HG02642 (cell line): ENCODE results near the gene NBAS.
"Not testable (repeated sequence)": the region's sequence is repeated elsewhere in the genome, so short reads cannot be mapped to it uniquely, and the experiment has no call there.

ENCODE experiments used
- ATAC-seq: cut with Tn5 transposase; IDR thresholded peaks from one replicate; pipeline ENCODE4 v1.9.1; 2021; ENCODE audit warnings: mild to moderate bottlenecking; ENCODE audit not compliant: unreplicated experiment, poor library complexity

NBAS gene

DNA sequence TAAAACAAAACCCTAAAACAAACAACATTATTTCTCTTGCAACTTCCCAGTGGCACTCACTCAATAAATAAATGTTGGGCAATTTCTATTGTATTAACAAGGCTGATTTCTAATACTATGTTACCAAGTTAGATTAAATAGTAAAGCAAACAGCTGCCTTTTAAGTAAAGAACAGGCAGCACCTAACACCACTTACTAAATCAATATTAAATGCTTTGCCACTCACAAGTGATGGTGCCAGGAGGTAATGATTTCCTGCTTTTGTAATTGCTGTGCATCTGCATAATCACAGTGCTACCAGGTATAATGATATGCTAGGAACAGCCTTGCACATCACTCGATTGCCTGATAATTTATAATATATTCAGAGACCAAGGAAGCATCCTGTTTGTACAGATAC lies 276.5 kb downstream of the NBAS start:
- no peak for ATAC-seq

DNA sequence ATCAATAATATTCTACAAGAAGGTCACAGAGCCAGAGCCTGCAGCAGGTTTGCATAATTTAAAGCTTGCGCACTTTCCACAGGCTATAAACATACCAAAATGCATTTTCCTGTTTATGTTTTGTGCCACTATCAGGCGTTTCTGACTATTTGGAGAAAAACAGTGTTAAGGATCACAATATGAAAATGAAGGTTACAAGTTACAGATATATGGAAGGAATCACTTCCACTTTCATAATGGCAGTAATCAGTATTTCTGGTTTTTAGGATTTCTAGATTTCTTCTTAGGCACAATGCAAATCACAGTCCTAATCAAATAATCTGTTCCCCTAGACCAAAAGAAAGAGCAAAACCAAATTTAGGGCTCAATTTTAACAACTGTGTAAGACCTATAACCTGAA lies 279.5 kb downstream of the NBAS start:
- ATAC-seq, result no peak

DNA sequence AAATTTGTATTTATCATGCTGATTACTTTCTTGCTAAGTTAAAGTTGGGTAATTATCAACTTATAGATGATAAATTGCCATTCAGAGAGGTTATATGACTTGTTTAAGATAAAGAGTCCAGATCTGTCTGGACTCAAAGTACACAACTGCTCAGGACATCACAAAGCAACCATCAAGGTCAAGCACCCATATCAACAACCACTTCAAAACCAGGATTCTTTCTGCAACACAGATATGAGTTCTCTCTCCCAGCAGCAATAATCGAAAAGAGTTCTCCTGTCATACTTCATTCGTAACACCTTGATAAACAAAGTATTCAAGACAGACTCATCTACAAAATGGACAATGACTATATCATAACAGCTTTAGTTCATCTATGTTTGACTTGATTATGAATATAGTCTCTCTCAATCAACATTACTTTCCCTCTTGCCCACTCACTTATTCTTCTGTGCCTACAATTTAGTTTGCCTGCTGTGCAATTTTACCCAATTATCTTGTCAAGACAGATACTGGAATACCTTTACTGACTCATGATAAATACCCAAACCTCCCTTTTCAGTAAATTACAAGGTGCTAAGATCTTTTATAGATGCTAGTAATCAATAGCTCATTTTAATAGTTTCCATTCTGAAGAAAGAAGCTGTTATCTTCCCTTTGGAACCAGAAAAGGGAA lies 281.8 kb downstream of the NBAS start:
- no peak for ATAC-seq

DNA sequence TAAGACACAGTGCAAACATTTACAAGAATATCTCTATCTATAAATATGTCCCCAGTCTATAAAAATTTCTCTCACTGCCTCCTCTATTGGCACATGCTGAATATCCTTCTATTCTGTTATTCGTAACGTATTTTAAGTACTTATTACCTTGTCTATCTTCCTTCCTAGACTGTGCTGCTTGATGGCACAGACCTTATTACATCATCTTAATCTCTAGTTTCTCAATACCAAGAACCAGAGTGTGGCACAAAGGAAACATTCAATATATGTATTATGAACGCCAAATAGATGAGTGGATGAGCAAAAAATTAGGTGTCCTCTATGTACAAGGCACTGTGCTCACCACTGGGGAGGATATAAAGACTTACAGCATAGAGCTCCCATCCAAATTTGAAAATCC lies 282.8 kb downstream of the NBAS start:
- ATAC-seq, result no peak

DNA sequence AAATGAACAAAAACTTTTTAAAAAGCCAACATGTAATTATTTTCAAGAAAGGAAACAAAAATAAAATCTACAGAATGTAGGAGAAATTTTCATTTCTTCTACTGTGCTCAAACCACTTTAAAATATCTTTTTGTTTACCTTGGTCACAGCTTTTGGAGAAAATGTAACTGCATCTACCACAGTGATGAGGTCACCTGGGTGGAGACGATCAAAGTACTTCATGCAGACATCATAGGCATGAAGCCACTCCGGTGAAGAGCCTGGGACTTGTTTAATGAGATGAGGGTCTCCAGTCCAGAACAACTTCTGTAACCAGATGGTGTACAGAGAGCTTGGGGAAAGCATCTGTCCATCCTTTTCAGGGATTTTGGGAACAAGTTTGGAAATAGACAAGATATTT lies 285.8 kb downstream of the NBAS start:
- ATAC-seq, result no peak

DNA sequence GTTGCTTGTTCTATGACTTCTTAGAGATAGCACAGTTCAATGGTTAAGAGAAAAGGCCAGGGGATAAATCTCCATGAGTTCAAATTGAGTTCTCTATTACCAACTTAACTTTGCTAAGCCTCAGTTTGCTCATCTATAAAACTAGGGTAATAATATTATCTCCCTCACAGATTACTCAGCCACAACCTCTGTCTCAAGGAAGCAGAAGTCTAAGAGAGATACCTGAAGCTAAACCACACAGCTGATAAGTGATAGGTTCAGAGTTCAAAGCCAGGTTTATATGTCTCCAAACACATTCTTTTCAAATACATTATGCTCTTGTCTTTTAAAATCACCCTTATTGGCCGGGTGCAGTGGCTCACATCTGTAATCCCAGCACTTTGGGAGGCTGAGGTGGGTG lies 287.7 kb downstream of the NBAS start:
- ATAC-seq, result no peak

DNA sequence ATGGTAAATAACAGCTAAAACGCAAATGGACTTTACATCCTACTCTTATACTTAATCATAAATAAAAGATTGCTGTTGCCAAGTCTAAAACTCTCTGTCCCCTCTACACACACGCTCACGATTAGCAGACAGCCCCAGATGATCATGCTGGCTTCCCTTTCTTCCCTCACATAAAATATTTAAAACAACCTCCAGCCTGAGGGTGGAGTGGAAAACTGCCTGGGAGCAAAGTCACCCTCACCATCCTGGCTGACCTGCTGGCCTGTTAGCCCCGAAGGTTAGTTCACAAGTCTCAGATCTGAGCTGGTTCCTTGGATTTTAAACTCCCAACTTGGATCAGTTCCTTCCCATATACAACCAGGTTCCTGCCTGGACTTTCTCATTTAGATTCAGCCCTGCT lies 288.2 kb downstream of the NBAS start:
- no peak for ATAC-seq

DNA sequence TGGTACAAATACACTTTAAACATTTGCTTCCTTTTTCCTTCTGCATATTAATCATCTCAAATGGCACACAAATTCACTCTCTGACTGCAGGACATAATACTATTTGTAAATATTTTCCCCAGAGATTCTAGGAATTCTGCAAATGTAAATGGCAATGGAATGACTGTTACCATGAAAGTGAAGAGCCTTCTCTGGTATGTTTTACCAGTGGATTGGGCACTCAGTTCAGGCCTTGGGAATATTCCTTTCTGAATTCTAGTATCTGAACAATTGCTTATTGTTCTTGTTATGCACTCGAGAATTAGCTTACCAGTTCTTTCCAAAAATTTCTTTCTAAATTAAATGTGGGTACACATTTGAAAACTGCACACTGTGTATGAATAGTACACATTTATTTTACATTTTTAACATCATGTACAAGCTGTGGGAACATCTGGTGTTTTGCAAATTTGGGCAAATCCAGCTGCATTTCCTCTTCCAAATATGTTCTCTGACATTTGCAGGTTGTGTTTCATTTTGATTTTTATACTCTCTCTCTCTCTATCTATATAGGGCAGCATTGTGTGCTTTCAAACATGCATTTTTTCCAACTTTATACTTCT lies 289.1 kb downstream of the NBAS start:
- ATAC-seq, result no peak

DNA sequence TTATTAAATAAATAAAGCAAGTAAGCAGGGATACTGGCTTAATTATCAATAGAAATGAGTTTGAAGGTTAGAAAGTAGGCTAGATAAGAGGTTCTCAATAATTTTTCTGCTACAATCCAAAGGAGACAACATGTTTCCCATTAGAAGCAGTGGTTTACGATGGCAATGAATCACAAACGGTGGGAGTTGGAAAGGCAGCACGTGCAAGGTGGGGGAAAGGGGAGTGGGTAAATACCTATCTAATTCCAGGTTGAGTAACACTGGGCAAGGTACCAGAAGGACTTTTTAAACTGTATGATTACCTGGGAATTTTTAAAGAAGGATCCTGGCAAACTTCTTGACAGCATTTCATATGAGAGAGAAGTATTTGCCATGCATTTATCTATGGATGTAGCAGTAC lies 289.9 kb downstream of the NBAS start:
- ATAC-seq, result no peak

DNA sequence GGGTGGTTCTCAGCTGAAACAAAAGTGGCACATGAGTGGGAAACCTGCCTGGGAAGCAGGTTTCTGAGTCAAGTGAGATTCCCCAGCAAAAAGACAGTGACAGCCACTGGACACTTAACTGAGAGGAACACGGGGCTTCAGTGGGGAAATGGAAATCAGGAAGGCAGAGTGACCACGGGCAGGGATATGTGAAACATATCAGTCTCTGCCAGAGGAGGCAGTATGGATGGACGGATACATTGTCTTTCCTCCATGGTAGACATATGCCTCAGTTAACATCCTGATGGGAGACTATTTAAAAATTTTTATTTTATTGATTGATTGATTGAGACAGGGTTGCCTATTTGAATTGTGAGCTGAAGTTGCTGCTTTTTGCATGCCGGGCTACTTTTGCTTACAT lies 292.1 kb downstream of the NBAS start:
- ATAC-seq, result no peak

DNA sequence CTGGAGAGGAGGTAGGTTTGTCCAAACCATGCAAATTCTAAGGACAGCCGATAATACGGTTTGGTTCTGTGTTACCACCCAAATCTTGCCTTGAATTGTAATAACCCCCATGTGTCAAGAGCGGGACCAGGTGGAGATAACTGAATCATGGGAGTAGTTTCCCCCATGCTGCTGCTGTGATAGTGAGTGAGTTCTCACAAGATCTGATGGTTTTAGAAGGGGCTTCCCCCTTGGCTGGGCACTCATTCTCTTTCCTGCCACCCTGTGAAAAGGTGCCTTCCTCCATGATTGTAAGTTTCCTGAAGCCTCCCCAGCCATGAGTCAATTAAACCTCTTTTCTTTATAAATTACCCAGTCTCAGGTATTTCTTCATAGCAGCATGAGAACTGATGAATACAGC lies 295.2 kb downstream of the NBAS start:
- ATAC-seq, result no peak

DNA sequence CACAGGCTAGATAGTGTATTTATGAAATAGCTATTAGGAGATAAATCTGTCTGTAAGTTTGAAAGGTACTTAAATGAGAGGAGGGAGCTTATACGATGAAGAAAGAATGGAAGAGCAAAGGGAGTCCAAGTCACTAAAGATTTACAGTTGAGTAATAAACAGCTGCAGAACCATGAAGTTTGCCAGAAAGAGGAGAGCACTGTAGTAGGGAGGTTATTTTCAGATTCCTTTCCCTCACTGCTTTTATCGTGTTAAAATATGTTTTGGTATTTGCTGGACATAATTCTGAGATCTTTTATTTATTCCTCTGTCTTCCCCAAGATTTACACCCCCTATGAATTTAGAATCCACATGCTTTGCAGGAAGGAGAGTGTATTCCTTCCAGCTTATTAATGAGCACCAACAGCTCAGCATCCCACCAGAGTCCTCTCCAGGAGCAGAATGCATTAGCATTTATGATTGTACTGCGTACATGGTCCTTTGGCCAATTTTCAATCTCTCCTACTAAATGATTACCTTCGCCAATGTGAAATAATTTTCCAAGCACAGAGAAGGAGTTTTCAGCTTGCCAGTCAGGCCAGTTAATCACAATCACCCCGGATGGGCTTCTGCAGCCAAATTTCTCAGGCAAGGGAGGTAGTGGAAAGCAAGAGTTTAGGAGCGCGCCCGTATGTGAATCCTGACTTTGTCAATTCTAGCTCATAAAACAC lies 297.0 kb downstream of the NBAS start:
- no peak for ATAC-seq

DNA sequence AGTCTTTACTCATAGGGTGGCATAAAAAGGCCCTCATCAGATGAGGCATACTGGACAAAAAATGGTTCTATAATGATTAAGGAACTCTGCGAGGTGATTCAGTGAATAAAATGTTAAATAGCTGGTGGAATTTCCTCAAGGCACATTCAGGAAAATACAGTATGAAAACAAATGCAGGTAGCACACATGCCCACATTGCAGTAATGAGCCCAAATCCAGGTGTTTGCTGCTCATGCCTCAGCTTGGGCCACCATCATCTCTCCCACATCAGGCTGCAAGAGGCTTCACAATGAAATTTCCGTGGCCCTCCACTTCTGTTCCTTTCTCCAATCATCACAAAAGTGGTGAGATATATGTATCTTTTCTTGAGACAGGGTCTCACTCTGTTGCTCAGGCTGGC lies 298.3 kb downstream of the NBAS start:
- ATAC-seq, result no peak

DNA sequence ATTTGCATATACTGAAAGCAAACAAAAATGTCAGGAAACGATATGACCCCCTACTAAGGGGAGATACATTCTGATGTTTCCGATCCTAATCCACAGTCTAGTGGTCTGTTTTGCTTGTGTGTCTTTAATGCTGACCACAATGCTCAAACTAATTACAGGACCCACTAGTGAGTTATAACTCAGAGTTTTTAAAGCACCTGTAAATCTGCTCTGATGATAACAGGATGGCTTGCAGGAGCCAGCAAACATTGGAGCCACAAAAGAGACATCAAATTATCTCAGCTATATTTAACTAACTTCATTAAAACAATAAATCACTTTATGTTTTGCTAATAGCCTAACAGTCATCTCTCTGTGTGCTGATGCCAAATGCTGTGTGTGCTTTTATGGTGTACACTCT lies 300.3 kb downstream of the NBAS start:
- no peak for ATAC-seq

DNA sequence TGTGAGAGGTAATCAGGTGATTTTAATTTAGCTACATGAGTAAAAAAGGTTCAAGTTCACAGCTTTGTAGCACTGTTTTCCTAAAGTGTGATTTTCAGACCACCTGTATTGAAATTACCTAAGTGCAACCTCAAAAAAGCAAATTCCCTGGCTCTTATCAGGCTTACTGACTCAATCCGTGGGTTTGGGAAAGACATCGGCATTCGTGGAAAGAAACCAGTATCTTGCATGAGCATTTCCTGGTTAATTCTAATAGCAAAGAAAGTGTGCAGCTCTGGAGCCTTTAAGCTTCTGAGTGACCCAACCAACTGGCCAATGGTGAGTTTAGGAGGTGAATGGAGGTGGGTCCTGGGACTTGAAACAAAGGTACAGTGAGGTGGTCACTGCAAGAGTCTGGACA lies 300.9 kb downstream of the NBAS start:
- ATAC-seq, result no peak

DNA sequence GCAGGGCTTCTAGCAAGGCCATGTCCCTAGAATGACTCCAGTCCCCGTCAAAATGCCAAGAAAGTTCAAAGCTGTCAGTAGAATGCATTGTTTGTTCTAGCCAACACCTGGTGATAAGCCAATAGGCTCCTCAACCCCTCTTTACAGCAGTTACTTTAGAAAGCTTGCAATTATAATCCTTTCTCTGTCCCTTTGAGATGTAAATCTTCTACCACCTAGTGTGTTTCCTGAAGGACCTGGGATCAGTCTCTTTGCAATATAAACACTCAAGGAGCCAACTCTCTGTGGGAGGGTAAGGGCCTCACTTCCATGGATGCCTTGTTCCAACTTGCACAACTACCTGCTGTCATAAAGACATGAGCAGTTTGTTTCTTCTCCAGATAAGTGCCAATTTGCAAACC lies 301.8 kb downstream of the NBAS start:
- ATAC-seq, result no peak

DNA sequence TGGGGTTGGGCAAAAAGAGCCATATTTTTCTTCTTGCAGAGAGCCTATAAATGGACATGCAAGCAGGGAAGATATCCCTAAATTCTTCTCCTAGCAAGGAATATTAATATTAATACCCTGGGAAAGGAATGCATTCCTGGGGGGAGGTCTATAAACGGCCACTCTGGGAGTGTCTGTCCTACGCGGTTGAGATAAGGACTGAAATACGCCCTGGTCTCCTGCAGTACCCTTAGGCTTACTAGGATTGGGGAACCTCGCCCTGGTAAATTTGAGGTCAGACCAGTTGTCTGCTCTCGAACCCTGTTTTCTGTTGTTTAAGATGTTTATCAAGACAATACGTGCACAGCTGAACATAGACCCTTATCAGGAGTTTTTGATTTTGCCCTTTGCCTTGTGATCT lies 302.7 kb downstream of the NBAS start:
- not testable (repeated sequence) for ATAC-seq

DNA sequence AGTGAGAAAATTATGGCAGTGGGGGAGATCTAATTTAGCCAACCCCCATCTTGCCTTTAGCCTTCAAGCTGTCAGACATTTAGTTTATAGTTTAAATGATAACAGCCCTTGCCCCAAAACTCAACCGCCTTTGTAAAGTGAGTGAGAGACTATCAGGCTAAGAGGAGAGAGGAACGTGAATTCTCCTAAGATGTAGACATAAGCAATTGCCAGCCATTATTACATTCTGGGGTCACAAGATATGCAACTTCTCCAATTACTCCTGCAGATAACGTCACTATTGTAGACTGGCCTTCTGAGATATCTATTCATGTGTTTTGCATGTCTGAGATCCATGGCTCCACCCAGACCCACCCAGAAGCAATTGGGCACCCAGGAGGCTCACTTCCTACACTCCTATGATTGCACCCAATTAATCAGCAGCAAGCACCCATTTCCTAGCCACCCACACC lies 307.3 kb downstream of the NBAS start:
- no peak for ATAC-seq

DNA sequence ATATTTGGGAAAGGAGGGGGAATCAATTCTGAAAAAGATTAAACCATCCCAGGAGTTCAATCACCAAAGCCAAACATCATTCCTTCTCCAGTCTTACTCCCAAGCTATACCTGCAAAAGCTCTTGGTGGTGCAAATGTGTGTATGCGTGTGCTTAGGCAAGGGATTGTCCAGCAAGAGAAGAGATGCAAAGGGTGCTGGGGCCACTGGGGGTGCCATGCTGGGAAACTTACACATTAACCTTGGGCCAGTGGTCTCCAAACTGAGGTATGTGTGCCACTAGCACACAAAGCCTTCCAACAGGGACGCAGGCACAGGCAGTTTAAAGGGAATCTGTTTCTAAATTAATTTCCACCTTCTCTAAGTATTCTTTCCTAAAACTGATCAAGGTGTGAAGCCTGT lies 307.9 kb downstream of the NBAS start:
- ATAC-seq, result no peak

DNA sequence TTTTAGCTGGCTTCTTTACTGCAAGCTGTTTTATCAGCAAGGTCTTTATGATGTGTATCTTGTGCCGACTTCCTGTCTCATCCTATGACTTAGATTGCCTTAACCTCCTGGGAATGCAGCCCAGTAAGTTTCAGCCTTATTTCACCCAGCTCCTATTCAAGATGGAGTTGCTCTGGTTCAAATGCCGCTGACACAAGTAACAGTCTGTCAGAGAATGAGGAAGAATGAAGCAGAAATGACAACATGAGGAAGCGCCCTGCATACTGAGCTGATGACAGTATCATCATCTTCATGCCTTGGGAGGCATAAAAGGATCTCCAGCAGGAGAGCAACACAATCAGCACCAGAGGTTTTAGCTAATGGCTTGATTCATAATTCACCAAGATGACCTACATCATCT lies 309.4 kb downstream of the NBAS start:
- ATAC-seq, result no peak

DNA sequence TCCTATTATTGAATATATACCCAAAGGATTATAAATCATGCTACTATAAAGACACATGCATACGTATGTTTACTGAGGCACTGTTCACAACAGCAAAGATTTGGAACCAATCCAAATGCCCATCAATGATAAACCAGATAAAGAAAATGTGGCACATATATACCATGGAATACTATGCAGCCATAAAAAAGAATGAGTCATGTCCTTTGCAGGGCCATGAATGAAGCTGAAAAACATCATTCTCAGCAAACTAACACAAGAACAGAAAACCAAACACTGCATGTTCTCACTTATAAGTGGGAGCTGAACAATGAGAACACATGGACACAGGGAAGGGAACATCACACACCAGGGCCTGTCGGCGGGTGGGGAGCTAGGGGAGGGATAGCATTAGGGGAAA lies 310.2 kb downstream of the NBAS start:
- not testable (repeated sequence) for ATAC-seq

DNA sequence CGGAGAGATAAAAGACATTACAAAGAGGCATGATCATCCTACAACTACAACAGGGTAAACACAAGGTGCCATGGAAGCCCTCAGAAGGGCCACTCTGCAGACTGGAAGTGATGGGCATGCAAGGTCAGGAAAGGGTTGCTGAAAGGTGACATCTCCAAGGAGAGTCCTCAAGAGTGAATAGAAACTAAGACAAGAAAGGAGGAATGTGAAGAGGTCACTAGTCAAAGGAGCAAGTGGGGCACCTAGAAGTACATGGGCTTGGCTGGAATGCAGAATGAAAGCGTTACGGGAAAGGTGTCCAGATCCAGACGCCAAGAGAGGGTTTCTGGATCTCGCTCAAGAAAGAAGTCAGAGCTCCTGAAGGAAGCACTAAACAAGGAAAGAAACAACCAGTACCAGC lies 314.3 kb downstream of the NBAS start:
- no peak for ATAC-seq
